Chondrocyte (in vitro differentiated cells): ENCODE measurements around the gene MRTFB. TPM values are rescaled to one million over a fixed set of nuclear protein-coding genes. Genes with fewer than 3 reads are reported as not detected.

ENCODE experiments used
- DNase-seq: peaks from one replicate; pipeline ENCODE4 v3.0.0; 2021; ENCODE audit warnings: mixed read lengths, low spot score
- H3K27ac Mint-ChIP-seq: one replicate; pipeline ENCODE4 v1.8.0; 2021; ENCODE audit warnings: mild to moderate bottlenecking, moderate library complexity, mixed read lengths; ENCODE audit not compliant: unreplicated experiment
- H3K27me3 Mint-ChIP-seq: 2 replicates; pipeline ENCODE4 v1.8.0; 2021; ENCODE audit warnings: low read depth, mixed read lengths
- H3K36me3 Mint-ChIP-seq: 2 replicates; pipeline ENCODE4 v1.8.0; 2021; ENCODE audit warnings: low read depth, mixed read lengths
- H3K4me1 Mint-ChIP-seq: 2 replicates; pipeline ENCODE4 v1.8.0; 2021; ENCODE audit warnings: low read depth, mild to moderate bottlenecking, mixed read lengths
- H3K4me3 Mint-ChIP-seq: one replicate; pipeline ENCODE4 v1.8.0; 2021; ENCODE audit warnings: mild to moderate bottlenecking, moderate library complexity, mixed read lengths; ENCODE audit not compliant: unreplicated experiment
- H3K9me3 Mint-ChIP-seq: 2 replicates; pipeline ENCODE4 v1.8.0; 2021; ENCODE audit warnings: low read depth, mixed read lengths
- CTCF ChIP-seq: fragments of 200-600 bp; sonication (generic); IDR thresholded peaks from 2 replicates; pipeline ENCODE4 v1.5.0; 2021; ENCODE audit warnings: antibody characterized with exemption, mild to moderate bottlenecking, moderate library complexity
- total RNA-seq: library from RNA; stranded (reverse); gene quantifications from 3 replicates; pipeline ENCODE4 v1.2.1, GENCODE V29; 2021

The MRTFB gene
- total RNA-seq, 1 donor from 2014 or later = 32.2 TPM

- Mint-ChIP-seq H3K9me3 (no peaks in the 10 kb centered on the region), H3K4me1 (peaks cover 8% of the 10 kb centered on the region), H3K27ac (no peak overlapping the region), H3K27me3 (no peaks in the 10 kb centered on the region), H3K4me3 (no peak overlapping the region), H3K36me3 (peaks cover 13% of the 10 kb centered on the region)
- no peak for TF ChIP-seq CTCF
- no peak for DNase-seq
Observed at GRCh38 chr16:14211856-14212543, 140.9 kb downstream of the MRTFB start.

DNA sequence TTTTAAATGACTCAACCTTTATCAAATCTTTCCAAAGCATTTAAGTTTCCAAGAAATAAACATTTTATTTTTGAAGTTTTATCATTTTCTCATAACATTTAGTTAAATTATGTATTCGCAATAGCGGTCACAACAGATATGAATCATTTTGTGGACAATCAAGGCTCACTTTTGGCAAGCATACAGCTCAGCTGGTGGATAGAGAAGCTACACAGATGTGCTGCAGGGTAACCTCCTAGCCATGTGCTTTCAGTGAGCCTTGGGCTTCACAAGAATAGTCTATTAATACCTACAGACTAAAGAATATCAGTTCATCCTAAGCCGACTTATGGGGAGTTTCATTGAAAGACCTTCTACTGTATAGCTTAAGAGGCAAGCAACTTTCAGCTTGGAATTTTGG lies 144.8 kb downstream of the MRTFB start:
- H3K9me3 Mint-ChIP-seq = no peaks in the 10 kb centered on the region
- H3K36me3 Mint-ChIP-seq = peaks cover 20% of the 10 kb centered on the region
- no peaks in the 10 kb centered on the region for H3K27me3 Mint-ChIP-seq
- DNase-seq = no peak
- no peak for TF ChIP-seq CTCF
- no peak overlapping the region for H3K4me3 Mint-ChIP-seq
- H3K27ac Mint-ChIP-seq = no peak overlapping the region
- peaks cover 27% of the 10 kb centered on the region for H3K4me1 Mint-ChIP-seq

DNA sequence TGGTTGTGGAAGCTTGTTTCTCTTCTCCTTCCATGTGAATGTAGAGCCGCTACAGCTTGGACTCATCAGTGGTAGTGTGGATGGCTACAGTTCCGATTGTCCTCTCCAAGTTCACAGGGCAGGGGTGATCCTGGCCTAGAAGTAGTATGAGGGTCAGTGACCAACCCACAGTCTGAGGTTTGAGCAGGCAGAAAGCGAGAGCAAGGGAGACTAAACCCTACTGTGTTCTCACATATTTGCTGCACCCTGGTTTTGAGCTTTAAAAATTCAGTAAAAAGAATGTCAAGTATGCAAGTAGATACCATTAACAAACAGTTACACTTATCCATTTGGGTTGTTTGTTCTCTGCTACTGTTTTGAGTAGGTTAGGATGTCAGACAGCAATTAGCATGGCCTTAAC lies 148.9 kb downstream of the MRTFB start:
- Mint-ChIP-seq H3K27me3 (no peaks in the 10 kb centered on the region), H3K9me3 (peaks cover 11% of the 10 kb centered on the region), H3K4me1 (peaks cover 27% of the 10 kb centered on the region), H3K4me3 (no peak overlapping the region), H3K36me3 (peaks cover 36% of the 10 kb centered on the region), H3K27ac (peak overlapping the region; percentile 53)
- no peak for DNase-seq
- no peak for TF ChIP-seq CTCF

DNA sequence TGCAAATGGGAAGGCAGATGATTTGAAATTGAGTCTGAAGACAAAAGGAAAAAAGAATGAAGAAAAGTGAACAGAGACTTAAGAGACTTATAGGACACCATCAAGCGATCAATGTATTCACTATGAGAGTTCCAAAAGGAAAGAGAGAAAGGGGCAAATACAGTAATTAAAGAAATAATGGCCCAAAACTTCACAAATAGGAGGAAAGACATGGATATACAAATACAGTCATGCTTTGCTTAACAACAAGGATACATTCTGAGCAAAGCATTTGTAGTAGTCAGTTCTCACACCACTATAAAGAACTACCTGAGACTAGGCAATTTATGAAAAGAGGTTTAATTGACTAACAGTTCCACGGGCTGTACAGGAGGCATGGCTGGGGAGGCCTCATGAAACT lies 152.5 kb downstream of the MRTFB start:
- no peak for DNase-seq
- H3K27ac Mint-ChIP-seq = no peak overlapping the region
- H3K27me3 Mint-ChIP-seq = no peaks in the 10 kb centered on the region
- peaks cover 11% of the 10 kb centered on the region for H3K9me3 Mint-ChIP-seq
- peaks cover 15% of the 10 kb centered on the region for H3K4me1 Mint-ChIP-seq
- no peak overlapping the region for H3K4me3 Mint-ChIP-seq
- no peak for TF ChIP-seq CTCF
- H3K36me3 Mint-ChIP-seq = peaks cover 27% of the 10 kb centered on the region

- Mint-ChIP-seq H3K9me3 (peaks cover 11% of the 10 kb centered on the region), H3K27ac (no peak overlapping the region), H3K27me3 (no peaks in the 10 kb centered on the region), H3K4me1 (peaks cover 2% of the 10 kb centered on the region), H3K36me3 (peaks cover 27% of the 10 kb centered on the region), H3K4me3 (no peak overlapping the region)
- TF ChIP-seq CTCF = no peak
- no peak for DNase-seq
Observed at GRCh38 chr16:14225457-14225856, 154.3 kb downstream of the MRTFB start.
